ENCODE results near the gene IPO5. TPM values are rescaled to one million over a fixed set of nuclear protein-coding genes. Genes with fewer than 3 reads are reported as not detected.

Gene IPO5
- polyA plus RNA-seq, 1 of the 3 experiments (the other 2 are of a cell fraction), result 77.1 TPM

GRCh38 chr13:97982286-97982685 is 28.8 kb downstream of the IPO5 start:
- H3K9me3 ChIP-seq, result no peaks in the 10 kb centered on the region
- peaks cover 28% of the 10 kb centered on the region for H4K20me1 ChIP-seq (ENCODE audit: insufficient read depth)
- peaks cover 39 to 58% of the 10 kb centered on the region in 2 experiments for H3K36me3 ChIP-seq (replicated peaks in 1 of 2; ENCODE audit: control insufficient read depth in 1 of 2, insufficient read depth in 2 of 2, low read length in 1 of 2)
- TF ChIP-seq CHD2 (IDR thresholded peaks at IDR 0.05; ENCODE audit: low read length, partially characterized antibody), result no peak
- TF ChIP-seq GABPA (IDR thresholded peaks at IDR 0.05; ENCODE audit: low read depth), result no peak
- POLR2A ChIA-PET, result no interaction called here
- H3K9me2 ChIP-seq, result no peaks in the 10 kb centered on the region
- no peak overlapping the region for H3K4me3 ChIP-seq (ENCODE audit: low read depth in 2 of 2, low read length in 1 of 2)
- no peak overlapping the region for H3K9ac ChIP-seq
- no peak overlapping the region for H2AFZ ChIP-seq (ENCODE audit: low read depth)
- H3K27ac ChIP-seq (ENCODE audit: low read depth in 2 of 2, low read length in 1 of 2), result peak overlapping the region in 1 of 2 experiments; percentile 21; a peak in 2 of 4 replicates
- H3K4me1 ChIP-seq (ENCODE audit: control insufficient read depth in 1 of 2, insufficient read depth in 2 of 2, low read depth in 1 of 2, low read length in 1 of 2), result peaks cover 14 to 22% of the 10 kb centered on the region in 2 experiments; a peak in 3 of 4 replicates
- peaks cover 15% of the 10 kb centered on the region for H3F3A ChIP-seq (replicated peaks; ENCODE audit: insufficient read depth)
- DNase-seq, result no peak
- H3K4me2 ChIP-seq, result no peak overlapping the region
- no peaks in the 10 kb centered on the region for H3K27me3 ChIP-seq (ENCODE audit: insufficient read depth)
- H3K79me2 ChIP-seq (ENCODE audit: insufficient read depth), result peaks cover 97% of the 10 kb centered on the region
- CTCF ChIA-PET, result no interaction called here

GRCh38 chr13:97986835-97987234 is 33.4 kb downstream of the IPO5 start:
- ChIA-PET POLR2A (no interaction called here), CTCF (interaction anchor here (1.6 kb wide), 1 partner anchor 131 kb away, joined by 3 read pairs; no protein-coding TSS in a partner anchor)
- 100% methylated on average over 3 of the region's 3 CpGs for WGBS (ENCODE audit: low lambda C conversion rate)
- peaks cover 8% of the 10 kb centered on the region; the same call in 1 of the 2 replicates for H4K20me1 ChIP-seq (ENCODE audit: insufficient read depth)
- TF ChIP-seq TAF1 (IDR thresholded peaks at IDR 0.05; ENCODE audit: borderline replicate concordance, low read depth, low read length), result no peak
- TF ChIP-seq NFIC (IDR thresholded peaks at IDR 0.05; ENCODE audit: borderline replicate concordance), result no peak
- H3K4me3 ChIP-seq (ENCODE audit: low read depth in 2 of 2, low read length in 1 of 2), result no peak overlapping the region
- no peaks in the 10 kb centered on the region for H3K9me3 ChIP-seq
- H3K9me2 ChIP-seq, result no peaks in the 10 kb centered on the region
- no peaks in the 10 kb centered on the region for H3F3A ChIP-seq (replicated peaks; ENCODE audit: insufficient read depth)
- H3K79me2 ChIP-seq (ENCODE audit: insufficient read depth), result peaks cover 62% of the 10 kb centered on the region
- no peaks in the 10 kb centered on the region for H3K27me3 ChIP-seq (ENCODE audit: insufficient read depth)
- H3K36me3 ChIP-seq (replicated peaks in 1 of 2; ENCODE audit: control insufficient read depth in 1 of 2, insufficient read depth in 2 of 2, low read length in 1 of 2), result peaks cover 82 to 94% of the 10 kb centered on the region in 2 experiments
- no peak for DNase-seq
- no peak overlapping the region for H3K27ac ChIP-seq (ENCODE audit: low read depth in 2 of 2, low read length in 1 of 2)
- H3K4me2 ChIP-seq, result no peak overlapping the region
- H3K9ac ChIP-seq, result no peak overlapping the region
- H3K4me1 ChIP-seq (ENCODE audit: control insufficient read depth in 1 of 2, insufficient read depth in 2 of 2, low read depth in 1 of 2, low read length in 1 of 2), result peaks cover 0 to 7% of the 10 kb centered on the region in 2 experiments; a peak in 2 of 4 replicates
- H2AFZ ChIP-seq (ENCODE audit: low read depth), result no peak overlapping the region

- H3K9me3 ChIP-seq, result no peaks in the 10 kb centered on the region
- H3K4me2 ChIP-seq, result no peak overlapping the region
- 100% methylated on average over 2 of the region's 2 CpGs for WGBS (ENCODE audit: low lambda C conversion rate)
- H3F3A ChIP-seq (replicated peaks; ENCODE audit: insufficient read depth), result peaks cover 8% of the 10 kb centered on the region
- peaks cover 6% of the 10 kb centered on the region; the same call in 1 of the 2 replicates for H3K79me2 ChIP-seq (ENCODE audit: insufficient read depth)
- no peaks in the 10 kb centered on the region for H3K4me1 ChIP-seq (ENCODE audit: control insufficient read depth in 1 of 2, insufficient read depth in 2 of 2, low read depth in 1 of 2, low read length in 1 of 2)
- peaks cover 58 to 90% of the 10 kb centered on the region in 2 experiments for H3K36me3 ChIP-seq (replicated peaks in 1 of 2; ENCODE audit: control insufficient read depth in 1 of 2, insufficient read depth in 2 of 2, low read length in 1 of 2)
- POLR2A ChIA-PET, result no interaction called here
- no peaks in the 10 kb centered on the region for H3K9me2 ChIP-seq
- no peak overlapping the region for H3K4me3 ChIP-seq (ENCODE audit: low read depth in 2 of 2, low read length in 1 of 2)
- H3K9ac ChIP-seq, result no peak overlapping the region
- CTCF ChIA-PET, result interaction anchor here (1.2 kb wide), 1 partner anchor 11 kb away, joined by 3 read pairs; no protein-coding TSS in a partner anchor
- H3K27ac ChIP-seq (ENCODE audit: low read depth in 2 of 2, low read length in 1 of 2), result no peak overlapping the region
- no peak for DNase-seq
- no peaks in the 10 kb centered on the region for H3K27me3 ChIP-seq (ENCODE audit: insufficient read depth)
- no peaks in the 10 kb centered on the region for H4K20me1 ChIP-seq (ENCODE audit: insufficient read depth)
- no peak overlapping the region for H2AFZ ChIP-seq (ENCODE audit: low read depth)
- no peak for TF ChIP-seq POLR2AphosphoS5 (IDR thresholded peaks at IDR 0.05; ENCODE audit: low read depth, low read length)
- TF ChIP-seq IRF3 (IDR thresholded peaks at IDR 0.05; ENCODE audit: low read depth, low read length), result no peak
- no peak for TF ChIP-seq RXRA (IDR thresholded peaks at IDR 0.05; ENCODE audit: borderline replicate concordance, low read depth)
- TF ChIP-seq JUND (IDR thresholded peaks at IDR 0.05), result no peak
- no peak for TF ChIP-seq NFIC (IDR thresholded peaks at IDR 0.05; ENCODE audit: borderline replicate concordance)
- TF ChIP-seq RCOR1 (IDR thresholded peaks at IDR 0.05; ENCODE audit: low read length), result no peak
- no peak for TF ChIP-seq ELF1 (IDR thresholded peaks at IDR 0.05)
- TF ChIP-seq USF2 (IDR thresholded peaks at IDR 0.05; ENCODE audit: borderline replicate concordance, low read depth, low read length), result no peak
- no peak for TF ChIP-seq NRF1 (IDR thresholded peaks at IDR 0.05; ENCODE audit: low read depth, low read length)
- TF ChIP-seq MAX (IDR thresholded peaks at IDR 0.05; ENCODE audit: low read depth), result no peak
- TF ChIP-seq SIN3A (IDR thresholded peaks at IDR 0.05; ENCODE audit: borderline replicate concordance, low read depth, low read length), result no peak
- TF ChIP-seq RFX5 (IDR thresholded peaks at IDR 0.05; ENCODE audit: low read length), result no peak
- TF ChIP-seq YY1 (IDR thresholded peaks at IDR 0.05; ENCODE audit: low read depth), result no peak
- TF ChIP-seq MEF2A (IDR thresholded peaks at IDR 0.05; ENCODE audit: borderline replicate concordance, low read depth), result no peak
- no peak for TF ChIP-seq MXI1 (IDR thresholded peaks at IDR 0.05; ENCODE audit: low read depth, low read length)
- TF ChIP-seq USF1 (IDR thresholded peaks at IDR 0.05; ENCODE audit: borderline replicate concordance, low read depth), result no peak
Measured at GRCh38 chr13:97999653-98000052, 46.2 kb downstream of the IPO5 start.

Data from SK-N-SH (cell line).